ENCODE measurements around the gene NSG1.

Gene NSG1

GRCh38 chr4:4364486-4365208 is 22.3 kb upstream of the NSG1 start:
- H3K9me3 ChIP-seq (replicated peaks; ENCODE audit: insufficient read depth, low read length) = no peaks in the 10 kb centered on the region
- no peaks in the 10 kb centered on the region for H3K9me2 ChIP-seq (replicated peaks; ENCODE audit: insufficient read depth, low read length)
- H3K36me3 ChIP-seq (replicated peaks; ENCODE audit: insufficient read depth, low read length) = no peaks in the 10 kb centered on the region
- no peak overlapping the region for H2AFZ ChIP-seq (ENCODE audit: low read length)
- DNase-seq = no peak
- H3K4me3 ChIP-seq (ENCODE audit: low read length) = no peak overlapping the region
- TF ChIP-seq CTCF (IDR thresholded peaks at IDR 0.05; ENCODE audit: low read length) (no peak), EZH2 (optimal IDR thresholded peaks at IDR 0.05; ENCODE audit: low read depth, low read length) (no peak), EZH2phosphoT487 (IDR thresholded peaks at IDR 0.05; ENCODE audit: low read length) (no peak)
- H4K20me1 ChIP-seq (ENCODE audit: insufficient read depth, low read length) = no peaks in the 10 kb centered on the region
- H3K79me2 ChIP-seq (ENCODE audit: low read length) = no peaks in the 10 kb centered on the region
- H3F3A ChIP-seq (ENCODE audit: insufficient read depth, low read length) = no peaks in the 10 kb centered on the region
- H3K4me2 ChIP-seq (ENCODE audit: low read depth, low read length) = no peak overlapping the region
- no peak overlapping the region for H3K9ac ChIP-seq (ENCODE audit: low read length)
- H3K4me1 ChIP-seq (ENCODE audit: low read length) = no peaks in the 10 kb centered on the region
- H3K27me3 ChIP-seq (replicated peaks; ENCODE audit: insufficient read depth, low read length) = no peaks in the 10 kb centered on the region
- no peak overlapping the region for H3K27ac ChIP-seq (ENCODE audit: low read length)

- Histone ChIP-seq H4K20me1 (ENCODE audit: insufficient read depth, low read length) (no peaks in the 10 kb centered on the region), H3K9me2 (replicated peaks; ENCODE audit: insufficient read depth, low read length) (no peaks in the 10 kb centered on the region), H3K4me1 (ENCODE audit: low read length) (no peaks in the 10 kb centered on the region), H3K4me3 (ENCODE audit: low read length) (no peak overlapping the region), H3K36me3 (replicated peaks; ENCODE audit: insufficient read depth, low read length) (no peaks in the 10 kb centered on the region), H3K4me2 (ENCODE audit: low read depth, low read length) (no peak overlapping the region), H3K27ac (ENCODE audit: low read length) (no peak overlapping the region), H3F3A (ENCODE audit: insufficient read depth, low read length) (no peaks in the 10 kb centered on the region), H2AFZ (ENCODE audit: low read length) (no peak overlapping the region), H3K79me2 (ENCODE audit: low read length) (no peaks in the 10 kb centered on the region), H3K9ac (ENCODE audit: low read length) (no peak overlapping the region), H3K27me3 (replicated peaks; ENCODE audit: insufficient read depth, low read length) (no peaks in the 10 kb centered on the region), H3K9me3 (replicated peaks; ENCODE audit: insufficient read depth, low read length) (no peaks in the 10 kb centered on the region)
- DNase-seq = no peak
- TF ChIP-seq EZH2phosphoT487 (IDR thresholded peaks at IDR 0.05; ENCODE audit: low read length) = no peak
- TF ChIP-seq CTCF (IDR thresholded peaks at IDR 0.05; ENCODE audit: low read length) = no peak
Measured at GRCh38 chr4:4368809-4369580, 17.9 kb upstream of the NSG1 start.

- Histone ChIP-seq H3K4me3 (ENCODE audit: low read length) (no peak overlapping the region), H4K20me1 (ENCODE audit: insufficient read depth, low read length) (no peaks in the 10 kb centered on the region), H3K27ac (ENCODE audit: low read length) (no peak overlapping the region), H2AFZ (ENCODE audit: low read length) (no peak overlapping the region), H3K4me2 (ENCODE audit: low read depth, low read length) (no peak overlapping the region), H3K36me3 (replicated peaks; ENCODE audit: insufficient read depth, low read length) (no peaks in the 10 kb centered on the region), H3K27me3 (replicated peaks; ENCODE audit: insufficient read depth, low read length) (no peaks in the 10 kb centered on the region), H3K9me2 (replicated peaks; ENCODE audit: insufficient read depth, low read length) (no peaks in the 10 kb centered on the region), H3K9me3 (replicated peaks; ENCODE audit: insufficient read depth, low read length) (no peaks in the 10 kb centered on the region), H3F3A (ENCODE audit: insufficient read depth, low read length) (no peaks in the 10 kb centered on the region), H3K9ac (ENCODE audit: low read length) (no peak overlapping the region), H3K79me2 (ENCODE audit: low read length) (no peaks in the 10 kb centered on the region), H3K4me1 (ENCODE audit: low read length) (no peaks in the 10 kb centered on the region)
- no peak for TF ChIP-seq EZH2 (optimal IDR thresholded peaks at IDR 0.05; ENCODE audit: low read depth, low read length)
- no peak for TF ChIP-seq CTCF (IDR thresholded peaks at IDR 0.05; ENCODE audit: low read length)
- no peak for TF ChIP-seq EZH2phosphoT487 (IDR thresholded peaks at IDR 0.05; ENCODE audit: low read length)
- no peak for DNase-seq
Measured at GRCh38 chr4:4374388-4375098, 12.4 kb upstream of the NSG1 start.

All from MM.1S (cell line).